Stimulated activated CD4-positive, alpha-beta T cell treated with anti-CD3 and anti-CD28 coated beads, Interleukin-12 subunit alpha, Interleukin-12 subunit beta, amount 100 ng/mL, for 24 hours (primary cell): ENCODE data around the gene ONECUT2.
A peak's percentile ranks its signal among the peaks of the same experiment; 100 is the strongest.

Experiments
- DNase-seq, 2 experiments: peaks; one replicate each; pipeline ENCODE4 v3.0.0-alpha.2; 2020; ENCODE audit warnings: low read depth in 2 of 2

Gene ONECUT2

DNA sequence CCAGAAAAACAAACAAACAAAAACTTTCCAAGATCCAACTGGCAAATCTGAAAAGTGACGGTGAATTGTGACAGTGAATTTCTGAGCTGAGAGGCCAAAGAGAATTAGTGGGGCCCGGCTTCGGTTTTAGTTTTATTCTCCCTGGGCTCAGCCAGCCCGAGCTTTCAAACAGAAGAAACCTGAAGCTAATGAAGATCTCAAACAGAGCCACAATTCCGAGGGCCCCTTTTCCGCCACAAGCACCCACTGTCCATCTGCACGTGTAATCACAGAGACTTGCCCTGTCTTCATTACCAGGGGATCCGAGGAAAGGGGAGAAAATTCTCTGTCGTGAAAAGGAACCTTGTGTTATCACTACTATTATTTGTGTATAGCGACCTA, 4.2 kb upstream of the ONECUT2 start:
- DNase-seq, result no peak

DNA sequence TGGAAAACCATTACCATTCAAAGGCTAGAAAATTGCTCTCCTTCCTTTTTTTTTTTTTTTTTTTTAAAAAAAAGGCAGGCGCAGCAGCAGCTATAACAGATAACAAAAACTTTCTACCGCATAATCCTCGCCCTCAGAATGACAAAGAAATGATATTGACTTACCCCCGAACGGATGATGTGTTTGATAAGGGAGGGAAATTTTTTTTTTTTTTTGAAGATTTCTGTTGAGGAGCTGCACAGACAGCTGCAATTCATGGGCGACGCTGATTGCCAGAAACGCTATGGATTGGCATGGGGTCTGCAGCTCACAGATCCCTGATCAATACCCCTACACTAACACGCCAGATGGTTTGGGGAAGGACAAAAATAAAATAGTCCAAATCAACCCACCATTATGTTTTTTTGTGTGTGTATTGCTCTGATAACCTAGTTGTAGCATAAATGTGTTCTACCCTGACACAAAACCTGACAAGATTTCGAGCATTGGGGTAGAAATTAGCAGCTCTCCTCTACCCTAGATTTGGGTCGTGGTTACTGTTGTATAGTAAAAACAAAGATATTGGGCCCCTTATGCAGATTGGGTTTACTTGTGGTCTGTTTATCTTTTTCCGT, 3.6 kb upstream of the ONECUT2 start:
- no peak for DNase-seq

GRCh38 chr18:57432140-57432539, 3.0 kb upstream of the ONECUT2 start:
- no peak for DNase-seq

- no peak for DNase-seq
Measured at GRCh38 chr18:57432751-57433400, 2.3 kb upstream of the ONECUT2 start.

- no peak for DNase-seq
Measured at GRCh38 chr18:57433482-57433881, 1.7 kb upstream of the ONECUT2 start.

- no peak for DNase-seq
Measured at GRCh38 chr18:57433934-57434535, 1.1 kb upstream of the ONECUT2 start.

DNA sequence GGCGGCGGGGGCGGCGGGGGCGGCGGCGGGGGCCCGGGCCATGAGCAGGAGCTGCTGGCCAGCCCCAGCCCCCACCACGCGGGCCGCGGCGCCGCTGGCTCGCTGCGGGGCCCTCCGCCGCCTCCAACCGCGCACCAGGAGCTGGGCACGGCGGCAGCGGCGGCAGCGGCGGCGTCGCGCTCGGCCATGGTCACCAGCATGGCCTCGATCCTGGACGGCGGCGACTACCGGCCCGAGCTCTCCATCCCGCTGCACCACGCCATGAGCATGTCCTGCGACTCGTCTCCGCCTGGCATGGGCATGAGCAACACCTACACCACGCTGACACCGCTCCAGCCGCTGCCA, 644 bp downstream of the ONECUT2 start:
- DNase-seq, result no peak

GRCh38 chr18:57436191-57436964, 1.2 kb downstream of the ONECUT2 start:
- no peak for DNase-seq

- DNase-seq, result no peak
Measured at GRCh38 chr18:57436965-57437333, 1.8 kb downstream of the ONECUT2 start.

DNA sequence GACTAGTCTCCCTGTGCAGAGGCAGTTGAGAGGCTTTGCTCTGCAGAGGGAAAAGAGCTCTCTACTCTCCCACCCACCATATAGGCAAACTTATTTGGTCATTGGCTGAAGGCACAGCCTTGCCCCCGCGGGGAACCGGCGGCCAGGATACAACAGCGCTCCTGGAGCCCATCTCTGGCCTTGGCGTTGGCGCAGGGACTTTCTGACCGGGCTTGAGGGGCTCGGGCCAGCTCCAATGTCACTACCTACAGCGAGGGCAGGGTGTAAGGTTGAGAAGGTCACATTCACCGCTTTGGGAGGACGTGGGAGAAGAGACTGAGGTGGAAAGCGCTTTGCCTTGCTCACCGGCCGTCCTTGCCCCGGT, 2.2 kb downstream of the ONECUT2 start:
- no peak for DNase-seq

GRCh38 chr18:57437766-57438671, 2.8 kb downstream of the ONECUT2 start:
- DNase-seq, result peak; percentile 50 to 75

DNA sequence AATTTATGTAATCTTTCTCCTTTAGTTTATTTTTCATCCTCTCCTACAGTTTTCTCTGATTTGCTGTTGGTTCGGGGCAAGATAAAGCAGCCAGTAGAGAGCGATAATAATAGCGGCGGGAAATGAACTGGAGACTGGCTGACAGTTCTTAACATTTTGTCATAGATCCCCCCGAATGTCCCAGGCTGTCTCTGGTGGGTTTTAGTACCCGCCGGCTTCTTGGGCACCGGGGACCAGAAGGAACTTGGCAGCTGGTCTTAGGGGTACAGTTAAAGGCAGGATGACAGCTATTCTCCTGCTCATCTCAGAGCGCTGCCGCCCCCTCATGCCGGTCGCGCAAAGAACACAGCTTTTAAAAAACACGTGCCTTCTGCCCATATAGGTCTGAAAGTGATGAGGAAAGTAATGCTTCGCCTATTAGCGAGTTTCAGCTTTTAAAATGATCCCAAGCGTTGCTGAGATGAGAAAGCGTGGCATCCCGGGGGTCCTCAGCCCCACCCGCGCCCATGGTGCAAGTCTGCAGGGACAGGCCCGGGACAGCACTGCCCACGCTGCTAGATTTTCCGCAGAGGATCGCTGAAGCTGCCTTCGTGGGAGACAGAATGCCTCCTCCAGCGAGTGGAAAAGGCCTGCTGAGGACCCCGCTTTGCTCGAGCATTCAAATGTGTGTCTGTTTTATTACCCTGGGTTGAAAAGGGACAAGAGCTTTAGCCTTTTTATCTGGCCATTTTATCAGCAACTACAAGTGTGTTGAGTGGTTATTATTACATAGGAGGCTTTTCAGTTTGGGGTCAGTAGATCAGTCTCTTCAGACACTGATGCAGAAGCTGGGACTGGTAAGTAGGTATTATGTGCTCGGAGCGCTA, 3.8 kb downstream of the ONECUT2 start:
- DNase-seq, result no peak

- no peak for DNase-seq
Measured at GRCh38 chr18:57439609-57439968, 4.4 kb downstream of the ONECUT2 start.

GRCh38 chr18:57439985-57440330, 4.8 kb downstream of the ONECUT2 start:
- DNase-seq, result no peak

DNA sequence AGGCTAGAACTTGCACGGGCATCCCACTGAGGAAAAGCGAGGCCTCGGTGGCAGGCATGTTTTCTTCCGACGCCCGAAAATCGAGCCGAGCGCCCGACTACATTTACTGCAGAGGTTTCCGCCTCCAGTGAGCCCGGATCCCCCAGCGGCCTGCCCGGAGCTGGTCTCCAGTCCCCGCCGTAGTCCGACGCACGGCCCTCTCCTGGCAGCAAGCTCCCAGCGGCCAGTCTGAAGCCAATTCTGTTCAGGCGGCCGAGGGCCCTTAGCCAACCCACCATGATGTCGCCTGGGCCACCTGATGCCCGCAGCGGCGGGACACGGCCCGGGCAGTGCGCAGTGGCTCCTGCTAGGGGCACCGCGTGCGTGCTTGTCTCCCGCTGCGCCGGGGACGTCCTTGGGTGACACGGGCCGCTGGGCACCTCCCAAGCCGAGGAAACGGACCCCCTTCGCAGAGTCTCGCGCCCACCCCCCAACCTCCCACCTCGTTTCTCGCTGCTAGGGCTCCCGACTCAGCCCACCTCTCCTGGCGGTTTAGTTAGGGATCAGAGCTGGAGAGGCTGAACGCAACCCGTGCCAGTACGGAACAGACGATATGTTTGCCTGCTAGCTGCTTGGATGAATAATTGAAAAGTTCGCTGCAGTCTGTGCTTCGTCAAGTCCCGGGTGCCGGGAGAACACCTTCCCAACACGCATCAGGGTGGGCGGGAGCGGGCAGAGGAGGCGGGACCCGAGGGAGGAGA, 5.3 kb downstream of the ONECUT2 start:
- no peak for DNase-seq

DNA sequence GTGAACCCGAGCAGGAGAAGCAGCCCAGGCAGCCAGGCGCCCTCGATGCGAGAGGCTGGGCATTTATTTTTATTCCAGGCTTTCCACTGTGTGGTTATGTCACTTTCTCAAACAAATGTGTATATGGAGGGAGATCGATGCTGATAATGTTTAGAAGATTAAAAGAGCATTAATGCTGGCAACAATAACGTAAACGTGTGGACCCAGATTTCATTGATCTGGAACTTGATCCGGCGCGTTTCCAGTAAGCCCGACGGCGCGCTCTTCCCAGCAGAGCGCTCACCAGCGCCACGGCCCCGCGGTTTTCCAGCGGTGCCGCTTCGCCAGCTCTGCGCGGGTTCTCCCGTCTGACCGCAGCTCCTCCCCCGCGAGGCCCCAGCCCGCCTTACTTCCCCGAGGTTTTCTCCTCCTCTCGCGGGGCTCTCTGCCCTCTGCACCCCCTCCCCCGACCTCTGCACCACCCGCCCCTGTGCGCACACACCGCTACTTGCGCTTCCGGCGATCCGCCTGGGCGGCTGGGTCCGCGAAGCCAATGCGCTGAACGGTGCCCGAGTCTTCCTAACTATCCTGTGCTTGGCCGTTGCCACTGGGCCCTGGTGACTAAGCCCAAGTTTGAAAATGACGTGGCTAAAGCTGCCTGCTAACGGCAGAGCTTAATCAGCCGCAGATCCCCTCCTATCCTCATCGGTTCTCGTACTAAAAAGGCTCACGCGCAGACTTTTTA, 6.1 kb downstream of the ONECUT2 start:
- DNase-seq, result no peak

DNA sequence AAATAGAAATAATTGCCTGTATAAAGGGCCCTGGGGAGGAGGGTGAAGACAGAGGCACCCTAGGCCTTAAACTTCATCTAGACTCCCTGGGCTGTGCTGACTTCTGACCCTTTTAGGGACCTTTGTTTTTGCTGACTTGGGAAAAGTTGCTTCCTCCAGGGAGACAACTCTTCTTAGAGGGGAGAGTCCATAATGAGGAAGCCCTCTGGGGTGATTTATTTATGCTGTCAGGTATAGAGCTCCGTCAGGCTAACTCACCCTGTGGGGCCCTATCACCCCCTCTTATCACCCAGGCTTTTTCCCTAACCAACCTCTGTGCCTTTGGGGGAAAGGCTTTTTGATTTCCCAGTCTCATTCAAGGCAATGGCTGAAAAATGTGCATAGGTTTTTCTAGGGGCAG, 8.1 kb downstream of the ONECUT2 start:
- no peak for DNase-seq

- DNase-seq, result no peak
Measured at GRCh38 chr18:57443702-57444101, 8.5 kb downstream of the ONECUT2 start.

- no peak for DNase-seq
Measured at GRCh38 chr18:57444301-57444759, 9.2 kb downstream of the ONECUT2 start.
